Activated T-cell treated with anti-CD3 and anti-CD28 coated beads, Interleukin-2, amount 50 U/mL, for 24 hours (primary cell): ENCODE measurements around the gene GPR139.

Experiments used
- DNase-seq: peaks from one replicate; pipeline ENCODE4 v3.0.0-alpha.2; 2020
- H3K27ac Mint-ChIP-seq: 2 replicates; pipeline ENCODE4 v1.8.0; 2020; ENCODE audit warnings: mild to moderate bottlenecking, mixed read lengths
- H3K27me3 Mint-ChIP-seq: 2 replicates; pipeline ENCODE4 v1.8.0; 2020; ENCODE audit warnings: mixed read lengths
- H3K36me3 Mint-ChIP-seq: 2 replicates; pipeline ENCODE4 v1.8.0; 2020; ENCODE audit warnings: low read depth, mixed read lengths
- H3K4me1 Mint-ChIP-seq: 2 replicates; pipeline ENCODE4 v1.8.0; 2020; ENCODE audit warnings: low read depth, mixed read lengths
- H3K4me3 Mint-ChIP-seq: 2 replicates; pipeline ENCODE4 v1.8.0; 2020; ENCODE audit warnings: mild to moderate bottlenecking, moderate library complexity, mixed read lengths
- H3K9me3 Mint-ChIP-seq: 2 replicates; pipeline ENCODE4 v1.8.0; 2020; ENCODE audit warnings: mixed read lengths

Gene GPR139

GRCh38 chr16:20029611-20030010 lies 44.1 kb downstream of the GPR139 start:
- H3K9me3 Mint-ChIP-seq = peaks cover 6% of the 10 kb centered on the region
- no peaks in the 10 kb centered on the region for H3K36me3 Mint-ChIP-seq
- no peak overlapping the region for H3K27ac Mint-ChIP-seq
- no peaks in the 10 kb centered on the region for H3K4me1 Mint-ChIP-seq
- no peak for DNase-seq
- peaks cover 7% of the 10 kb centered on the region for H3K27me3 Mint-ChIP-seq
- H3K4me3 Mint-ChIP-seq = no peak overlapping the region

- no peaks in the 10 kb centered on the region for H3K4me1 Mint-ChIP-seq
- H3K36me3 Mint-ChIP-seq = no peaks in the 10 kb centered on the region
- H3K27me3 Mint-ChIP-seq = peaks cover 7% of the 10 kb centered on the region
- DNase-seq = no peak
- no peak overlapping the region for H3K27ac Mint-ChIP-seq
- no peak overlapping the region for H3K4me3 Mint-ChIP-seq
- H3K9me3 Mint-ChIP-seq = no peaks in the 10 kb centered on the region
Observed at GRCh38 chr16:20026361-20027072, 47.2 kb downstream of the GPR139 start.

GRCh38 chr16:20023190-20023589 lies 50.5 kb downstream of the GPR139 start:
- Mint-ChIP-seq H3K27me3 (peaks cover 4% of the 10 kb centered on the region), H3K4me3 (no peak overlapping the region), H3K27ac (no peak overlapping the region), H3K36me3 (no peaks in the 10 kb centered on the region), H3K4me1 (no peaks in the 10 kb centered on the region), H3K9me3 (peaks cover 3% of the 10 kb centered on the region)
- no peak for DNase-seq

- peaks cover 5% of the 10 kb centered on the region for H3K9me3 Mint-ChIP-seq
- H3K36me3 Mint-ChIP-seq = no peaks in the 10 kb centered on the region
- H3K4me1 Mint-ChIP-seq = no peaks in the 10 kb centered on the region
- no peaks in the 10 kb centered on the region for H3K27me3 Mint-ChIP-seq
- no peak overlapping the region for H3K27ac Mint-ChIP-seq
- no peak for DNase-seq
- no peak overlapping the region for H3K4me3 Mint-ChIP-seq
Observed at GRCh38 chr16:20020976-20021375, 52.7 kb downstream of the GPR139 start.

- Mint-ChIP-seq H3K9me3 (peaks cover 5% of the 10 kb centered on the region), H3K27ac (no peak overlapping the region), H3K27me3 (no peaks in the 10 kb centered on the region), H3K4me1 (no peaks in the 10 kb centered on the region), H3K4me3 (no peak overlapping the region), H3K36me3 (no peaks in the 10 kb centered on the region)
- DNase-seq = no peak
Observed at GRCh38 chr16:20020083-20020482, 53.6 kb downstream of the GPR139 start.

- H3K4me1 Mint-ChIP-seq = no peaks in the 10 kb centered on the region
- H3K36me3 Mint-ChIP-seq = no peaks in the 10 kb centered on the region
- H3K27me3 Mint-ChIP-seq = peaks cover 10% of the 10 kb centered on the region
- no peak for DNase-seq
- H3K9me3 Mint-ChIP-seq = peaks cover 5% of the 10 kb centered on the region
- no peak overlapping the region for H3K4me3 Mint-ChIP-seq
- no peak overlapping the region for H3K27ac Mint-ChIP-seq
Observed at GRCh38 chr16:20016234-20016633, 57.5 kb downstream of the GPR139 start.

- H3K4me1 Mint-ChIP-seq = no peaks in the 10 kb centered on the region
- no peak overlapping the region for H3K4me3 Mint-ChIP-seq
- no peaks in the 10 kb centered on the region for H3K36me3 Mint-ChIP-seq
- peaks cover 12% of the 10 kb centered on the region for H3K27me3 Mint-ChIP-seq
- no peak overlapping the region for H3K27ac Mint-ChIP-seq
- H3K9me3 Mint-ChIP-seq = no peaks in the 10 kb centered on the region
- DNase-seq = no peak
Observed at GRCh38 chr16:20004931-20005330, 68.8 kb downstream of the GPR139 start.

- DNase-seq = no peak
- H3K4me1 Mint-ChIP-seq = no peaks in the 10 kb centered on the region
- peaks cover 12% of the 10 kb centered on the region for H3K27me3 Mint-ChIP-seq
- H3K27ac Mint-ChIP-seq = no peak overlapping the region
- no peaks in the 10 kb centered on the region for H3K36me3 Mint-ChIP-seq
- no peaks in the 10 kb centered on the region for H3K9me3 Mint-ChIP-seq
- H3K4me3 Mint-ChIP-seq = no peak overlapping the region
Observed at GRCh38 chr16:20002936-20003335, 70.8 kb downstream of the GPR139 start.

GRCh38 chr16:20001856-20002707 lies 71.6 kb downstream of the GPR139 start:
- Mint-ChIP-seq H3K36me3 (no peaks in the 10 kb centered on the region), H3K4me1 (no peaks in the 10 kb centered on the region), H3K9me3 (no peaks in the 10 kb centered on the region)

GRCh38 chr16:19997734-19998133 lies 76.0 kb downstream of the GPR139 start:
- Mint-ChIP-seq H3K4me3 (no peak overlapping the region), H3K27ac (no peak overlapping the region), H3K27me3 (peaks cover 7% of the 10 kb centered on the region), H3K36me3 (no peaks in the 10 kb centered on the region), H3K9me3 (no peaks in the 10 kb centered on the region), H3K4me1 (no peaks in the 10 kb centered on the region)
- no peak for DNase-seq

More at GRCh38 chr16:20001856-20002707, 71.6 kb downstream of the GPR139 start:
- peaks cover 7% of the 10 kb centered on the region for H3K27me3 Mint-ChIP-seq
- no peak overlapping the region for H3K4me3 Mint-ChIP-seq
- no peak overlapping the region for H3K27ac Mint-ChIP-seq
- no peak for DNase-seq

- Mint-ChIP-seq H3K4me3 (no peak overlapping the region), H3K4me1 (no peaks in the 10 kb centered on the region), H3K36me3 (no peaks in the 10 kb centered on the region), H3K9me3 (no peaks in the 10 kb centered on the region), H3K27me3 (peaks cover 7% of the 10 kb centered on the region), H3K27ac (no peak overlapping the region)
- DNase-seq = no peak
Observed at GRCh38 chr16:19997264-19997663, 76.4 kb downstream of the GPR139 start.

- H3K4me1 Mint-ChIP-seq = no peaks in the 10 kb centered on the region
- H3K36me3 Mint-ChIP-seq = no peaks in the 10 kb centered on the region
- peaks cover 6% of the 10 kb centered on the region for H3K27me3 Mint-ChIP-seq
- DNase-seq = no peak
- H3K27ac Mint-ChIP-seq = no peak overlapping the region
- no peaks in the 10 kb centered on the region for H3K9me3 Mint-ChIP-seq
- H3K4me3 Mint-ChIP-seq = no peak overlapping the region
Observed at GRCh38 chr16:19994466-19995170, 79.1 kb downstream of the GPR139 start.

GRCh38 chr16:19991614-19992013 lies 82.1 kb downstream of the GPR139 start:
- H3K27ac Mint-ChIP-seq = no peak overlapping the region

GRCh38 chr16:19984135-19984534 lies 89.6 kb downstream of the GPR139 start:
- Mint-ChIP-seq H3K4me1 (no peaks in the 10 kb centered on the region), H3K4me3 (no peak overlapping the region), H3K27me3 (peaks cover 16% of the 10 kb centered on the region), H3K27ac (no peak overlapping the region), H3K36me3 (no peaks in the 10 kb centered on the region), H3K9me3 (no peaks in the 10 kb centered on the region)
- no peak for DNase-seq

More at GRCh38 chr16:19991614-19992013, 82.1 kb downstream of the GPR139 start:
- no peaks in the 10 kb centered on the region for H3K4me1 Mint-ChIP-seq
- DNase-seq = no peak
- H3K4me3 Mint-ChIP-seq = no peak overlapping the region
- H3K9me3 Mint-ChIP-seq = no peaks in the 10 kb centered on the region
- H3K36me3 Mint-ChIP-seq = no peaks in the 10 kb centered on the region
- H3K27me3 Mint-ChIP-seq = peaks cover 9% of the 10 kb centered on the region
